OCI-LY3 (cell line): ENCODE measurements around the gene UPF3B.
A peak's percentile ranks its signal among the peaks of the same experiment; 100 is the strongest.

Source experiments
- H2AFZ ChIP-seq: fragments of 200-600, 300-600 bp; shearing (Covaris generic); 2 replicates; pipeline ENCODE4 v1.6.0; 2014; ENCODE audit warnings: antibody characterized with exemption, low read depth, low read length
- H3K27ac ChIP-seq: fragments of 200-600, 300-600 bp; sonication (generic); 2 replicates; pipeline ENCODE4 v1.5.1; 2014; ENCODE audit warnings: mild to moderate bottlenecking, low read length, moderate library complexity, mixed read lengths
- H3K27me3 ChIP-seq: fragments of 200-600, 300-600 bp; sonication (generic); 2 replicates; pipeline ENCODE4 v1.6.1; 2014; ENCODE audit warnings: low read depth, low read length, mixed read lengths
- H3K36me3 ChIP-seq: fragments of 200-600, 300-600 bp; sonication (generic); replicated peaks from 2 replicates; pipeline ENCODE3; 2014; ENCODE audit warnings: low read depth, low read length, mixed read lengths
- H3K4me1 ChIP-seq: fragments of 300-600, 200-600 bp; sonication (generic); 2 replicates; pipeline ENCODE4 v1.6.1; 2014; ENCODE audit warnings: low read length, mixed read lengths
- H3K4me2 ChIP-seq: fragments of 200-600, 300-600 bp; sonication (generic); 2 replicates; pipeline ENCODE4 v1.6.1; 2014; ENCODE audit warnings: low read length, mixed read lengths
- H3K4me3 ChIP-seq: fragments of 300-600, 200-600 bp; sonication (generic); 2 replicates; pipeline ENCODE4 v1.5.1; 2014; ENCODE audit warnings: antibody characterized with exemption, mild to moderate bottlenecking, low read length, moderate library complexity
- H3K79me2 ChIP-seq: fragments of 300-600, 200-600 bp; shearing (Covaris generic); 2 replicates; pipeline ENCODE4 v1.6.1; 2014; ENCODE audit warnings: mild to moderate bottlenecking, low read length, mixed read lengths
- H3K9ac ChIP-seq: fragments of 300-600, 200-600 bp; shearing (Covaris generic); 2 replicates; pipeline ENCODE4 v1.6.0; 2014; ENCODE audit warnings: mild to moderate bottlenecking, low read length, moderate library complexity
- H3K9me3 ChIP-seq: fragments of 200-600, 300-600 bp; shearing (Covaris generic); 2 replicates; pipeline ENCODE4 v1.6.1; 2014; ENCODE audit warnings: low read length, mixed read lengths; ENCODE audit not compliant: insufficient read depth
- H4K20me1 ChIP-seq: fragments of 200-600, 300-600 bp; sonication (generic); 2 replicates; pipeline ENCODE4 v1.6.1; 2016; ENCODE audit warnings: low read length, mixed read lengths; ENCODE audit not compliant: insufficient read depth
- CTCF ChIP-seq: fragments of 200-600, 300-600 bp; sonication (generic); IDR thresholded peaks from 2 replicates; pipeline ENCODE4 v1.5.1; 2014; ENCODE audit warnings: antibody characterized with exemption, low read length, low read depth
- EZH2phosphoT487 ChIP-seq: fragments of 200-600 bp; shearing (Covaris generic); IDR thresholded peaks from 2 replicates; pipeline ENCODE4 v1.6.1; 2018; ENCODE audit warnings: antibody characterized with exemption, mixed run types, low read depth

UPF3B gene

GRCh38 chrX:119871245-119871598 is 18.5 kb upstream of the UPF3B start:
- Histone ChIP-seq H2AFZ (peak overlapping the region; percentile 64), H3K9me3 (no peaks in the 10 kb centered on the region), H3K79me2 (peaks cover 53% of the 10 kb centered on the region), H3K36me3 (peaks cover 6% of the 10 kb centered on the region), H3K27ac (peak overlapping the region; percentile 91), H3K4me2 (peak overlapping the region; percentile 85), H3K27me3 (no peaks in the 10 kb centered on the region), H3K4me3 (peak overlapping the region; percentile 99), H3K4me1 (peaks cover 6% of the 10 kb centered on the region; the same call in 1 of the 2 replicates), H4K20me1 (no peaks in the 10 kb centered on the region), H3K9ac (peak overlapping the region; percentile 98)
- TF ChIP-seq EZH2phosphoT487 (no peak), CTCF (no peak)

GRCh38 chrX:119870626-119871131 is 17.9 kb upstream of the UPF3B start:
- Histone ChIP-seq H3K27me3 (no peaks in the 10 kb centered on the region), H3K79me2 (peaks cover 49% of the 10 kb centered on the region)
- no peak for TF ChIP-seq EZH2phosphoT487
- TF ChIP-seq CTCF = no peak

GRCh38 chrX:119853444-119853843 is 681 bp upstream of the UPF3B start:
- Histone ChIP-seq H3K36me3 (peaks cover 14% of the 10 kb centered on the region), H3K4me2 (peak overlapping the region; percentile 90), H3K9ac (peak overlapping the region; percentile 74), H3K79me2 (peaks cover 19% of the 10 kb centered on the region), H3K9me3 (no peaks in the 10 kb centered on the region), H4K20me1 (no peaks in the 10 kb centered on the region), H3K27ac (no peak overlapping the region), H3K27me3 (no peaks in the 10 kb centered on the region), H2AFZ (peak overlapping the region; percentile 94), H3K4me3 (peak overlapping the region; percentile 85), H3K4me1 (peaks cover 12% of the 10 kb centered on the region)
- TF ChIP-seq EZH2phosphoT487 = no peak
- no peak for TF ChIP-seq CTCF

More at GRCh38 chrX:119870626-119871131, 17.9 kb upstream of the UPF3B start:
- Histone ChIP-seq H2AFZ (0 out of 2 replicates have a peak overlapping the region, but pooled peaks have one; percentile 64), H4K20me1 (no peaks in the 10 kb centered on the region), H3K4me1 (peaks cover 6% of the 10 kb centered on the region; the same call in 1 of the 2 replicates), H3K4me2 (peak overlapping the region; percentile 85), H3K27ac (peak overlapping the region; percentile 91), H3K9ac (peak overlapping the region; percentile 98), H3K9me3 (no peaks in the 10 kb centered on the region), H3K4me3 (peak overlapping the region; percentile 99), H3K36me3 (peaks cover 6% of the 10 kb centered on the region)

GRCh38 chrX:119833905-119834304 is 18.9 kb downstream of the UPF3B start:
- no peaks in the 10 kb centered on the region for H3K9me3 ChIP-seq
- peaks cover 16% of the 10 kb centered on the region for H3K36me3 ChIP-seq
- no peaks in the 10 kb centered on the region for H4K20me1 ChIP-seq
- H2AFZ ChIP-seq = no peak overlapping the region
- H3K4me2 ChIP-seq = no peak overlapping the region
- no peaks in the 10 kb centered on the region for H3K4me1 ChIP-seq
- no peaks in the 10 kb centered on the region for H3K27me3 ChIP-seq
- no peaks in the 10 kb centered on the region for H3K79me2 ChIP-seq
- H3K27ac ChIP-seq = no peak overlapping the region
- no peak overlapping the region for H3K4me3 ChIP-seq
- no peak overlapping the region for H3K9ac ChIP-seq
- TF ChIP-seq EZH2phosphoT487 (no peak), CTCF (no peak)
